ENCODE results near the gene ADCY5. TPM values are rescaled to one million over a fixed set of nuclear protein-coding genes. Genes with fewer than 3 reads are reported as not detected.
"Not testable (repeated sequence)": the region's sequence is repeated elsewhere in the genome, so short reads cannot be mapped to it uniquely, and the experiment has no call there.

The ADCY5 gene
- total RNA-seq: 0.67 and 1.5 TPM in 2 replicates

- Histone ChIP-seq H3K27me3 (ENCODE audit: control insufficient read depth, insufficient read depth, low read length) (peaks cover 58% of the 10 kb centered on the region), H3K4me3 (ENCODE audit: low read depth, low read length) (peak within 1 kb of the TSS; percentile 34), H3K36me3 (ENCODE audit: control insufficient read depth, insufficient read depth, low read length) (no peaks in the 10 kb centered on the region)
- no peak for DNase-seq (ENCODE audit: low read depth)
- no peak for TF ChIP-seq CTCF (IDR thresholded peaks at IDR 0.05; ENCODE audit: insufficient read depth, low read length, poor library complexity, severe bottlenecking)
Measured at GRCh38 chr3:123448536-123449101, at the start of gene ADCY5. TSS of gene ADCY5 (minus strand) at chr3:123449090. CDS start at chr3:123448545, 545 bp downstream.

- no peaks in the 10 kb centered on the region for H3K36me3 ChIP-seq (ENCODE audit: control insufficient read depth, insufficient read depth, low read length)
- no peak for TF ChIP-seq CTCF (IDR thresholded peaks at IDR 0.05; ENCODE audit: insufficient read depth, low read length, poor library complexity, severe bottlenecking)
- no peak for DNase-seq (ENCODE audit: low read depth)
- no peaks in the 10 kb centered on the region for H3K27me3 ChIP-seq (ENCODE audit: control insufficient read depth, insufficient read depth, low read length)
- H3K4me3 ChIP-seq (ENCODE audit: low read depth, low read length): no peak overlapping the region
Measured at GRCh38 chr3:123493912-123494311, 45.0 kb upstream of the ADCY5 start.

- Histone ChIP-seq H3K4me3 (ENCODE audit: low read depth, low read length) (no peak overlapping the region), H3K27me3 (ENCODE audit: control insufficient read depth, insufficient read depth, low read length) (no peaks in the 10 kb centered on the region), H3K36me3 (ENCODE audit: control insufficient read depth, insufficient read depth, low read length) (no peaks in the 10 kb centered on the region)
- TF ChIP-seq CTCF (IDR thresholded peaks at IDR 0.05; ENCODE audit: insufficient read depth, low read length, poor library complexity, severe bottlenecking): no peak
- no peak for DNase-seq (ENCODE audit: low read depth)
Measured at GRCh38 chr3:123491966-123492587, 43.2 kb upstream of the ADCY5 start.

- peak; percentile 94 for TF ChIP-seq CTCF (IDR thresholded peaks at IDR 0.05; ENCODE audit: insufficient read depth, low read length, poor library complexity, severe bottlenecking)
- Histone ChIP-seq H3K27me3 (ENCODE audit: control insufficient read depth, insufficient read depth, low read length) (peaks cover 2% of the 10 kb centered on the region), H3K4me3 (ENCODE audit: low read depth, low read length) (no peak overlapping the region), H3K36me3 (ENCODE audit: control insufficient read depth, insufficient read depth, low read length) (no peaks in the 10 kb centered on the region)
- DNase-seq (ENCODE audit: low read depth): peak; percentile 10
Measured at GRCh38 chr3:123489400-123490004, 40.6 kb upstream of the ADCY5 start.

DNA sequence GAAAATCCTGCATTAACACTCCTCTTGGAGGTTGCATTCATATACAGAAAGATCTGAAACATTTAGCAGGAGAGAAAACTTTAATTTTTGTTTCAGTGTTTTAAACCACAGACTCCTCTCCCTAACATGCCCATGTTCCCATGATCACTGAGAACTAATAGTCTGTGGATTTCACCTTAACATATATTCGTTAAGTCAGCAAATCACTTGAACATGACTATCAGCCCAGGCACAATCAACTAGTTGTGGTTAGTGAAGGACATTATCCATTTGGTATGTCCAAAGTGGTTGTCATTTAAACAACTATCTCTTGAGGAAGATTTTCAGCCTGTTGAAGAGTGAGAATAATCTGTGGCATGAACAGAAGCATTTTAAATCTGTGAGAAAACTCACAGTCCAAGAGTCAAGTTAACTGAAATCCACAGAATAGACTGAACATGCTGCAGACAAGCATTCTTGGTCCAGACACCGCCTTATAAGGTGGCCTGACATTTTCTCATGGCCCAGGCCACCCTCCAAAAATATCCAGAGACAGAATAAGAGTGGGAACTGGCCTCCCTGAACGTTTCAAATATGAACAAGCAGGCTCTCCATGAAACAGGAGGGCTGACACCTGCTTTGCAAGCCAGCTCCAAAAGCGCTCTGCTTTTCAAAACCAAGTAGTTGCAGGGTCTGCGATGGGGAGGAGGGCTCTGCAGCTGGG is 39.9 kb upstream of the ADCY5 start:
- TF ChIP-seq CTCF (IDR thresholded peaks at IDR 0.05; ENCODE audit: insufficient read depth, low read length, poor library complexity, severe bottlenecking): no peak
- no peak for DNase-seq (ENCODE audit: low read depth)
- no peak overlapping the region for H3K4me3 ChIP-seq (ENCODE audit: low read depth, low read length)

GRCh38 chr3:123487063-123487462 is 38.2 kb upstream of the ADCY5 start:
- H3K36me3 ChIP-seq (ENCODE audit: control insufficient read depth, insufficient read depth, low read length); DNase-seq (ENCODE audit: low read depth); H3K27me3 ChIP-seq (ENCODE audit: control insufficient read depth, insufficient read depth, low read length); H3K4me3 ChIP-seq (ENCODE audit: low read depth, low read length): not testable (repeated sequence)

More for the DNA sequence above, 39.9 kb upstream of the ADCY5 start:
- Histone ChIP-seq H3K36me3 (ENCODE audit: control insufficient read depth, insufficient read depth, low read length) (no peaks in the 10 kb centered on the region), H3K27me3 (ENCODE audit: control insufficient read depth, insufficient read depth, low read length) (peaks cover 2% of the 10 kb centered on the region)

Measured in kidney epithelial cell (primary cell).